Uterus (tissue), 4 donors: ENCODE results near the gene KCNQ2. TPM values are rescaled to one million over a fixed set of nuclear protein-coding genes. Genes with fewer than 3 reads are reported as not detected.
A peak's percentile ranks its signal among the peaks of the same experiment; 100 is the strongest.

Source experiments
- DNase-seq, 2 donors: peaks; one replicate each; pipeline ENCODE4 v3.0.0-alpha.2; 2019 to 2020
- H3K27ac ChIP-seq, 2 donors: fragments of 200-600 bp; sonication (generic); 1 replicate in 1 of 2; 2 replicates in 1 of 2; pipeline ENCODE4 v1.5.1; 2016 to 2018
- H3K27me3 ChIP-seq, 2 donors: fragments of 200-600 bp; sonication (generic); one replicate each; pipeline ENCODE4 v1.5.1; 2018 to 2019; ENCODE audit warnings: control low read depth in 1 of 2
- H3K36me3 ChIP-seq, 2 donors: fragments of 200-600 bp; sonication (generic); one replicate each; pipeline ENCODE4 v1.5.1; 2019; ENCODE audit warnings: control low read depth in 1 of 2
- H3K4me1 ChIP-seq, 2 donors: fragments of 200-600 bp; sonication (generic); one replicate each; pipeline ENCODE4 v1.5.1; 2018 to 2019; ENCODE audit warnings: control low read depth in 1 of 2
- H3K4me3 ChIP-seq, 2 donors: fragments of 200-600 bp; sonication (generic); 1 replicate in 1 of 2; 2 replicates in 1 of 2; pipeline ENCODE4 v1.5.1; 2018 to 2019; ENCODE audit warnings: mild to moderate bottlenecking in 1 of 2
- H3K9me3 ChIP-seq, 2 donors: fragments of 200-600 bp; sonication (generic); one replicate each; pipeline ENCODE4 v1.5.1; 2019; ENCODE audit warnings: control low read depth in 1 of 2
- CTCF ChIP-seq, 4 experiments: fragments of 200-600 bp in 2 of 4; fragments of 450-650 bp in 2 of 4; sonication (generic) in 2 of 4; IDR thresholded peaks; one replicate each; pipeline ENCODE4 v1.5.1; 2016 to 2019; ENCODE audit warnings: antibody characterized with exemption in 4 of 4, mild to moderate bottlenecking in 2 of 4, moderate library complexity in 1 of 4
- POLR2A ChIP-seq, 2 donors: fragments of 450-650 bp; IDR thresholded peaks; one replicate each; pipeline ENCODE4 v1.6.1; 2016; ENCODE audit warnings: antibody characterized with exemption in 2 of 2, mild to moderate bottlenecking in 1 of 2, moderate library complexity in 1 of 2
- intact Hi-C: fragments of 100-400 bp; cut with DNase I; formaldehyde crosslinking; loops from one replicate; pipeline ENCODE4 v1.15.1; 2023; ENCODE audit warnings: low total_unique reads
- total RNA-seq, 4 donors: library from RNA; depleted of rRNA in 3 of 4; stranded (reverse); fragments of >200 nt in 3 of 4; gene quantifications; one replicate each; pipeline versions ENCODE4 v1.1.0 to v1.2.4, GENCODE V29; 2014 to 2023
- donor health status: DM: yes; HTN: yes; CAD: no.

Gene KCNQ2
- total RNA-seq: 1 to 10 TPM in 2 of 4 donors, not detected in 2; 1.2 to 4.9 TPM

DNA sequence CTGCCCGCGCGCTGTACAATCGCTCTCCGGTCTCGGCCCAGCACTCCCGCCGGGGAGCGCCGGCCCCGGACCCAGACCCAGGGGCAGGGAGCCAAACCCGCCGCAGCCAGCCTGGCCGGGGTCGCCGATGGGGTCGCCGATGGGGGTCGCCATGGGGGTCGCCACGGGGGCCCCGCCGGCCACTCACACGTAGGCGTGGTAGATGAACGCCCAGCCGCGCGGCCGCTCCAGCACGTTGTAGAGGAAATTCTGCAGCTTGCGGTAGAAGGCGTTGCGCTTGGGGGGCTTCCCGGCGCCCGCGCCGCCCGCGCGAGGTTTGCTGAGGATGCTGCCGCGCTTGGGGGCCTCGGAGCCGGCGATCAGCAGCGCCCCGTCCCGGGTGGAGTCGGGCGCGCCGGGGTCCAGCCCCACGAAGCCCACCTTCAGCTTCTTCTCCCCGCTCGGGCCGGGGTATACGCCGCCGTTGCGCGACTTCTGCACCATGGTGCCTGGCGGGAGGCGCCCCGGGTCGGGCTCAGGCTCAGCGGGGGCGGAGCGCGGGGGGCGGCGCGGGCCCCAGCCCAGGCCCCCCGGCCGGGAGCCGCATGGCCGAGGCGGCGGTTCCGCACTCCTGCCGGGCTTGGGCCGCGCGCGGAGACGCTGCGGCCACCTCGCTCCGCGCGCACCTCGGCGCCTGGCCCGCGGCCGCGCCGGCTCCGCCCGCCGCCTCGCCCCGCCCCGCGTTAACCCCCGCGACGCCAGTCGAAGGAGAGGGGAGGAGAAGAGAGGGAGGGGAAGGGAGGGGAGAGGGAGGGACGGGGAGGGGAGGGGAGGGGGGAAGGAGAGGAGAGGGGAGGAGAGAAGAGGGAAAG is at the start of gene KCNQ2:
KCNQ2 (minus strand) TSS at position 675 of the 851 bp plus-strand sequence; CDS start at position 483, 192 bp downstream.
- no peak for TF ChIP-seq POLR2A (IDR thresholded peaks at IDR 0.05)
- no peak for TF ChIP-seq CTCF (IDR thresholded peaks at IDR 0.05)
- H3K4me3 ChIP-seq: no peak within 1 kb of the TSS
- H3K9me3 ChIP-seq: no peaks in the 10 kb centered on the region
- DNase-seq: no peak
- no peaks in the 10 kb centered on the region for H3K36me3 ChIP-seq
- peaks cover 0 to 8% of the 10 kb centered on the region in 2 donors for H3K4me1 ChIP-seq
- no peak within 1 kb of the TSS for H3K27ac ChIP-seq
- intact Hi-C loops: no loop called here
- H3K27me3 ChIP-seq: peaks cover 3 to 19% of the 10 kb centered on the region in 2 donors

- H3K27ac ChIP-seq: peak overlapping the region; percentile 90 to 93
Measured at GRCh38 chr20:63521602-63522001, 49.1 kb upstream of the KCNQ2 start.

DNA sequence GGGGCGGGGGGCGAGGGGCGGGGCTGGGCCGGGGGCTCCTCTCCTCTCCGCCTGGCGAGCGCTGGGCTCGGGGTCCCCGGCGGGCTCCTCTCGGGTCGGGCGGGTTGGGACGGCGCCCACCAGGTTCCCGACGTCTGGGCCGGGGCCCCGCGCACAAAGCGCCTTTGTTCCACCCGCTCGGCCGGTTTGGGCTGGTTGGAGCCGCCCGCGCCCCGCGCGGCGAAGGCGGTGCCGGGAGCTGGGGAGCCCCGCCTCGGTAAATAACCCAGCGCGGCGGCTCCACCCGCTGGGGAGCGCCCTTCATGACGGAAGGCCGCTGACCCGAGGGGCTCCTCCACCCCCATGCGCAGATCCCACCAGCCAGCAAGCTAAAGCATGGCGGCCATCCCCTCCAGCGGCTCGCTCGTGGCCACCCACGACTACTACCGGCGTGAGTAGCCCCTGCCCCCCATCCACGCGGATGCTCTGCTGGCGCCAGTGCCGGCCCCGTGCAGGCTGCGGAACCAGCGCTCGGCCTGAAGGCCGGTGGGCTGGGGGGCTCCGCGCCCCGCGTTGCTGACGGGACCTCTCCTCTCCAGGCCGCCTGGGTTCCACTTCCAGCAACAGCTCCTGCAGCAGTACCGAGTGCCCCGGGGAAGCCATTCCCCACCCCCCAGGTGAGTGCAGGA is 48.6 kb upstream of the KCNQ2 start:
- Histone ChIP-seq H3K36me3 (no peaks in the 10 kb centered on the region), H3K27ac (peak overlapping the region; percentile 90 to 93), H3K4me1 (peaks cover 0 to 26% of the 10 kb centered on the region in 2 donors), H3K27me3 (no peaks in the 10 kb centered on the region), H3K4me3 (peak overlapping the region; percentile 77 to 94), H3K9me3 (no peaks in the 10 kb centered on the region)
- DNase-seq: peak; percentile 43 to 78
- TF ChIP-seq CTCF (IDR thresholded peaks at IDR 0.05) (peak in 1 of 4 experiments; percentile 8), POLR2A (IDR thresholded peaks at IDR 0.05) (no peak)
- intact Hi-C loops: no loop called here

More at GRCh38 chr20:63521602-63522001, 49.1 kb upstream of the KCNQ2 start:
- H3K9me3 ChIP-seq: no peaks in the 10 kb centered on the region
- peak overlapping the region; percentile 77 to 94 for H3K4me3 ChIP-seq
- H3K36me3 ChIP-seq: no peaks in the 10 kb centered on the region
- peak in 1 of 2 donors; percentile 22 for DNase-seq
- TF ChIP-seq CTCF (IDR thresholded peaks at IDR 0.05): no peak
- no peak for TF ChIP-seq POLR2A (IDR thresholded peaks at IDR 0.05)
- peaks cover 0 to 26% of the 10 kb centered on the region in 2 donors for H3K4me1 ChIP-seq
- no peaks in the 10 kb centered on the region for H3K27me3 ChIP-seq
- intact Hi-C loops: no loop called here

- Histone ChIP-seq H3K36me3 (no peaks in the 10 kb centered on the region), H3K27me3 (no peaks in the 10 kb centered on the region), H3K27ac (peak within 1 kb of the TSS; percentile 90 to 93), H3K9me3 (no peaks in the 10 kb centered on the region), H3K4me1 (peaks cover 0 to 26% of the 10 kb centered on the region in 2 donors), H3K4me3 (peak within 1 kb of the TSS; percentile 77 to 94)
- DNase-seq: peak; percentile 80 to 83
- intact Hi-C loops: no loop called here
- TF ChIP-seq CTCF (IDR thresholded peaks at IDR 0.05): no peak
- TF ChIP-seq POLR2A (IDR thresholded peaks at IDR 0.05): peak; percentile 78 to 97
Measured at GRCh38 chr20:63520504-63520933, 48.1 kb upstream of the KCNQ2 start, which contains the start of gene PPDPF. Gene PPDPF, plus strand, starts transcription at chr20:63520765. Its CDS starts 544 bp downstream, at chr20:63521309.
